Spleen (tissue), 7 donors: Measurements from ENCODE around the gene ANGEL2.

Experiments
- POLR2A ChIP-seq, 3 donors: fragments of 450-650 bp; IDR thresholded peaks; one replicate each; pipeline ENCODE4 v1.5.1; 2017; ENCODE audit warnings: antibody characterized with exemption in 3 of 3, mild to moderate bottlenecking in 1 of 3
- TF ChIP-seq, protein P1 (sequence below), 11 experiments: fragments of 200-600 bp in 7 of 11; fragments of 450-650 bp in 4 of 11; sonication (generic) in 4 of 11; IDR thresholded peaks in 8 of 11; conservative IDR thresholded peaks in 3 of 11; 1 replicate in 7 of 11; 2 replicates in 4 of 11; pipeline versions ENCODE4 v1.4.0 to v1.8.0; 2016 to 2021; ENCODE audit warnings: antibody characterized with exemption in 11 of 11, inconsistent platforms in 4 of 11, mild to moderate bottlenecking in 1 of 11
- donor health status: DM: no; HTN: no; CAD: no; lungs with moderate emphysema.
- donor health status: DM: no; HTN: no; CAD: no.
- donor health status: DM: no; HTN: no; CAD: no.

DNA sequence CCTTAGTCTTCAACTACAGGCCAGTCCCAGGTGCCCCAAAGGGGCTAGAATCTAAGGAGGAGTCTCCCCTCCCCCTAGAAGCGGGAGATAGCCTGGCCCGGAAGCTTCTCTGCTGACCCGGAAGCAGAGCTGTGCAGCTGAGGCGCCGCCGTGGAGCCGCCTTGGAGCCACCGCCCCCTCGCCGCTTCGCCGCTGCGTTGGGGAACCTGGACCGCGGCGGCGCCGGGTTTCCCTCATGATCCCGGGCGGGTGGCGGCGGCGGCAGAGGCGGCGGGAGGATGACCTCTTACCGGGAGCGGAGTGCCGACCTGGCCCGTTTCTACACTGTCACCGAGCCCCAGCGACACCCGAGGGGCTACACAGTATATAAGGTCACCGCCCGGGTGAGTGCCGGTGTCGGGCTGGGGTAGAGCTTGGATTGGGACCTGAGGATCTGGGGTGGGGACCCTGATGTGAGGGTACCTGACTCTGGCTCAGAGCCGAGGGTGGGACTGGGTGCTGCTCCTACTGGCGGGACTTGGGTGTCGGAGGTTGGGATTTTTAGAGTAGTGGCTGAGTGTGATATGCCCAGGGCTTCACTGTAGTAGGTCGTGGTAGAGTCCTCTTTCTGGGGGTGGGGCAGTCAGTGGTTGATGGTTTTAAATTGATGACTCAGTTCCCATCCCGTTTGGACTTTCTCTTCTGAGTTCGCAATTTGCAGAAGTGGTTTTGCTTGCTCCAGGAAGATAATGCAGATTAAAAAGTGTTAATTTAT is 35.6 kb upstream of the ANGEL2 start, which contains the start of gene RPS6KC1:
- no peak for TF ChIP-seq POLR2A (IDR thresholded peaks at IDR 0.05)
- TF ChIP-seq, protein P1, sequence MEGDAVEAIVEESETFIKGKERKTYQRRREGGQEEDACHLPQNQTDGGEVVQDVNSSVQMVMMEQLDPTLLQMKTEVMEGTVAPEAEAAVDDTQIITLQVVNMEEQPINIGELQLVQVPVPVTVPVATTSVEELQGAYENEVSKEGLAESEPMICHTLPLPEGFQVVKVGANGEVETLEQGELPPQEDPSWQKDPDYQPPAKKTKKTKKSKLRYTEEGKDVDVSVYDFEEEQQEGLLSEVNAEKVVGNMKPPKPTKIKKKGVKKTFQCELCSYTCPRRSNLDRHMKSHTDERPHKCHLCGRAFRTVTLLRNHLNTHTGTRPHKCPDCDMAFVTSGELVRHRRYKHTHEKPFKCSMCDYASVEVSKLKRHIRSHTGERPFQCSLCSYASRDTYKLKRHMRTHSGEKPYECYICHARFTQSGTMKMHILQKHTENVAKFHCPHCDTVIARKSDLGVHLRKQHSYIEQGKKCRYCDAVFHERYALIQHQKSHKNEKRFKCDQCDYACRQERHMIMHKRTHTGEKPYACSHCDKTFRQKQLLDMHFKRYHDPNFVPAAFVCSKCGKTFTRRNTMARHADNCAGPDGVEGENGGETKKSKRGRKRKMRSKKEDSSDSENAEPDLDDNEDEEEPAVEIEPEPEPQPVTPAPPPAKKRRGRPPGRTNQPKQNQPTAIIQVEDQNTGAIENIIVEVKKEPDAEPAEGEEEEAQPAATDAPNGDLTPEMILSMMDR (IDR thresholded peaks at IDR 0.05 in 8 of 11, conservative IDR thresholded peaks at IDR 0.05 in 3 of 11): peak in 2 of 11 experiments; percentile 14 to 17
